HG03469 (cell line): ENCODE results near the gene FRAT1.

Experiments used
- ATAC-seq: cut with Tn5 transposase; IDR thresholded peaks from one replicate; pipeline ENCODE4 v1.9.1; 2021; ENCODE audit warnings: mild to moderate bottlenecking, moderate library complexity, moderate number of reproducible peaks; ENCODE audit not compliant: unreplicated experiment

FRAT1 gene

DNA sequence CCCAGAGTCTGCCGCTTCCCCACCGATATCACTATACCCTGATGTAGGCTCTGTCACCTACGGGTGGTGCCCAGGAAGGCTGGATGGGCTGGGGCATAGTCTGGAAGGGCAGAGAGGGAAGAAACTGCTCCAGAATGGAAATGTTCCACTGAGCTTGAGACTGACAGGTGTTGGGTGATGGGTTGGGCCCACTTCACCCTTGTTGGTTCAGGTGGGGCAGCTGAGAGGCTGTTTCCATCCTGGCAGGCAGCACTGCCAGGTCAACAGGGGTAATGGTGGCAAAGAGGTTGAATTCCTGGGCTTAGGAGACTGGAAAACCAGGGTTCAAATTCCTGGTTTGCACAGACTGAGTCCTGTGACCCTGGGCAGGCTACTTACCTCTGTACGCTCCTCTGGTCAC is 44.0 kb downstream of the FRAT1 start:
- ATAC-seq, result no peak

DNA sequence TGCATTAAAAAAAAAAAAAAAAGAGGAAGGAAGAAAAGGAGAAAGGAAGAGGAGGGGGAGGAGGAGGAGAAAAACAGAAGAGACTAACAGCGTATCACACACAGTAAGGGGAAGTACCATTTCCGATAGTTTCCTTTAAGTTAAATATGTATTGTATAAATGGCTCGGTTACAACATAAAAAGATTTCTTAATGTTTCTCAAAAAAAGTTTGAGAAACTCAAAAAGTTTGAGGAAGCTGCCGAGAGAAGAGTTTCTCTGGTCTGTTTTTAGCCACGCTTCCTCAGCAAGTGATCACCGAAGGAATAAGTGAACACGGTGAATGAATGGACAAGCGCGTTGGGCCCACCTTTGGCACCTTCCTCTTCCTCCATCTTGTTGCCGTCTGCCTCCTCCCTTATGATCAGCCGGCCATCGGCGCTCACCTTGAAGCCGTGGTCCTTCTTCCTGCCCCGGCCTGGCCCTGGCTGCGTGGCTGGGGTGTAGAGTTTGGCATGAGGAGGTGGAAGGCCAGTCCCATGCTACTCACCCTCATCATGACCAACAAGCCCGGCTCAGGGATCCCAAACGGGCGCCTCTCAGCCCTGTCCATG is 46.8 kb downstream of the FRAT1 start:
- no peak for ATAC-seq

DNA sequence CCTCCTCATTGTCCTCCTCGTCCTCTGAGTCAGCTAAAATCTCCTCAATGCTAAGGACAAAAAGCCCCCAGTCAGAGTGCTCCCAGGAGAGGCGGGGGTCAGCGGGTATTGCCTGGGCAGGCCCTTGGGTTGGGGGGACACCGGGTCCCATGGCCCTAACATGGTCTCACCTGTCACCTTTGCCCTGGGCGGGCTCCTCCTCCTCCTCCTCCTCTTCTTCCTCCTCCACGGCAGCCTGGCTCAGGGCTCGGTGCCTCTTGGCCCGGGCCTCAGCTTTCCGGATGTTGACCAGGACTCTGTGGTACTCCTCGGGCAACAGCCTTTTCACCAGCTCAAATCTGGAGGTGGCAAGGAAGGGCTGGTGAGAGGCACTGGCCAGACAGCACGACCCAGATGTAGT is 47.5 kb downstream of the FRAT1 start:
- ATAC-seq, result no peak

DNA sequence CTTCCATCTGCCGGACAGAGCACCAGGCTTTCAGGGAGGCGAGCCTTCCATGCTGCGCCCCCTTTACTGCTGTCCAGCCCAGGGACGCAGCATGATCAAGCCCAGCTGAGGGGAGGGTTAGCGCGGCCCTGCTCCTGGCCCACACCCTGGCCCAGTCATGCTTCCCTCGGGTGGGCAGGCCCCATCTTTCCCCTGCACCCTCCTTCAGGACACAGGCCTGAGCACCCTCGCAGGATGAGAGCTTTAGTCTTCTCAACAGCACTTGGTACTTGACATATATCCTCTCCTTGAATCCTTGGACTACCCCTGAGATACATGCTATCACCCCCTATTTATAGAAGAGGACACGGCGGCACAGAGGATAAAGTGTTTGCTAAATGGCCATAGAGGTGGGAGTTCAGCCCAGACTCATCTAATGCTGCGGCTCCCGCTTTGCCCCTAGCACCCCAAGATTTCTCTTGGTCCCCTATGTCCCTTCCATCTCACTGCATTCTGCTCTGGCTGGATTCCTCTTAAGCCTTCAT is 48.1 kb downstream of the FRAT1 start:
- ATAC-seq, result no peak
